Sigmoid colon (tissue), 4 donors: ENCODE measurements around the gene TCP11.

Experiments
- EP300 ChIP-seq, 4 donors: sonication (generic); formaldehyde crosslinking; IDR thresholded peaks; one replicate each; pipeline ENCODE4 v1.6.1; 2017; ENCODE audit warnings: antibody characterized with exemption in 4 of 4
- POLR2A ChIP-seq, 2 donors: fragments of 450-650 bp; IDR thresholded peaks; one replicate each; pipeline ENCODE4 v1.6.1; 2016; ENCODE audit warnings: antibody characterized with exemption in 2 of 2, mild to moderate bottlenecking in 2 of 2, moderate library complexity in 2 of 2
- POLR2AphosphoS5 ChIP-seq, 4 donors: sonication (generic); formaldehyde crosslinking; IDR thresholded peaks; one replicate each; pipeline ENCODE4 v1.6.1; 2017; ENCODE audit warnings: antibody characterized with exemption in 4 of 4
- TF ChIP-seq, protein P1 (sequence below), 4 experiments: fragments of 450-650 bp in 3 of 4; fragments of 200-600 bp in 1 of 4; IDR thresholded peaks; one replicate each; pipeline ENCODE4 v1.5.1; 2016 to 2019; ENCODE audit warnings: antibody characterized with exemption in 4 of 4, mild to moderate bottlenecking in 3 of 4, moderate library complexity in 2 of 4

DNA sequence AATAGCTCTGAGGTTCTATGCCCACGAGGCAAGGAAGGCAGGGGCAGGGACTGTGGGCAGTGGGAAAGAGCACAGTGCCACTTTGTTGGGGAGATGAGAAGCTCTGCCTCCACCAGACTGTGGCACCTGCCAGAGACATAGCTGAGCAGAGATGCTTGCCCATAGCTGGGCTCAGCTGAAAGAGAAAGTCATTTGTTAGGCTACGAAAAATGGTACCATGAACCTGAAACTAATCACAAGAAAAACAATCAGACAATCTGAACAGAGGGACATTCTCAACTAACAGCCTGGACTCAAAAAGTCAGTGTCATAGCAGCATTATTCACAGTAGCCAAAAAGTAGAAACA is 32.9 kb upstream of the TCP11 start:
- TF ChIP-seq POLR2AphosphoS5 (IDR thresholded peaks at IDR 0.05) (no peak), POLR2A (IDR thresholded peaks at IDR 0.05) (no peak), EP300 (IDR thresholded peaks at IDR 0.05) (no peak)
- TF ChIP-seq, protein P1, sequence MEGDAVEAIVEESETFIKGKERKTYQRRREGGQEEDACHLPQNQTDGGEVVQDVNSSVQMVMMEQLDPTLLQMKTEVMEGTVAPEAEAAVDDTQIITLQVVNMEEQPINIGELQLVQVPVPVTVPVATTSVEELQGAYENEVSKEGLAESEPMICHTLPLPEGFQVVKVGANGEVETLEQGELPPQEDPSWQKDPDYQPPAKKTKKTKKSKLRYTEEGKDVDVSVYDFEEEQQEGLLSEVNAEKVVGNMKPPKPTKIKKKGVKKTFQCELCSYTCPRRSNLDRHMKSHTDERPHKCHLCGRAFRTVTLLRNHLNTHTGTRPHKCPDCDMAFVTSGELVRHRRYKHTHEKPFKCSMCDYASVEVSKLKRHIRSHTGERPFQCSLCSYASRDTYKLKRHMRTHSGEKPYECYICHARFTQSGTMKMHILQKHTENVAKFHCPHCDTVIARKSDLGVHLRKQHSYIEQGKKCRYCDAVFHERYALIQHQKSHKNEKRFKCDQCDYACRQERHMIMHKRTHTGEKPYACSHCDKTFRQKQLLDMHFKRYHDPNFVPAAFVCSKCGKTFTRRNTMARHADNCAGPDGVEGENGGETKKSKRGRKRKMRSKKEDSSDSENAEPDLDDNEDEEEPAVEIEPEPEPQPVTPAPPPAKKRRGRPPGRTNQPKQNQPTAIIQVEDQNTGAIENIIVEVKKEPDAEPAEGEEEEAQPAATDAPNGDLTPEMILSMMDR (IDR thresholded peaks at IDR 0.05) = no peak
